ENCODE data around the gene PLCL2. TPM values are rescaled to one million over a fixed set of nuclear protein-coding genes. Genes with fewer than 3 reads are reported as not detected.

PLCL2 gene
- total RNA-seq, 1 donor from 2014 or later, result 40.2 TPM

GRCh38 chr3:16888785-16889607 is 4.2 kb downstream of the PLCL2 start:
- intact Hi-C loops (cut with micrococcal nuclease), result loop anchor here (1.0 to 5.0 kb wide), 6 partner anchors 12 to 1538 kb away; partner anchors contain the start of gene SATB1

- intact Hi-C loops (cut with micrococcal nuclease), result no loop called here
Measured at GRCh38 chr3:16890597-16891333, 6.0 kb downstream of the PLCL2 start.

- intact Hi-C loops (cut with micrococcal nuclease), result no loop called here
Measured at GRCh38 chr3:16893618-16894200, 9.0 kb downstream of the PLCL2 start.

GRCh38 chr3:16896094-16896627 is 11.4 kb downstream of the PLCL2 start:
- intact Hi-C loops (cut with micrococcal nuclease), result no loop called here

- intact Hi-C loops (cut with micrococcal nuclease), result no loop called here
Measured at GRCh38 chr3:16896820-16897219, 12.1 kb downstream of the PLCL2 start.

- intact Hi-C loops (cut with micrococcal nuclease), result no loop called here
Measured at GRCh38 chr3:16897254-16897926, 12.6 kb downstream of the PLCL2 start.

- intact Hi-C loops (cut with micrococcal nuclease), result no loop called here
Measured at GRCh38 chr3:16898595-16899395, 14.0 kb downstream of the PLCL2 start.

- intact Hi-C loops (cut with micrococcal nuclease), result no loop called here
Measured at GRCh38 chr3:16899919-16900318, 15.2 kb downstream of the PLCL2 start.

GRCh38 chr3:16900779-16901440 is 16.2 kb downstream of the PLCL2 start:
- intact Hi-C loops (cut with micrococcal nuclease), result loop anchor here (1.0 kb wide), 1 partner anchor 12 kb away; no protein-coding TSS in a partner anchor

- intact Hi-C loops (cut with micrococcal nuclease), result no loop called here
Measured at GRCh38 chr3:16904423-16905417, 20.0 kb downstream of the PLCL2 start.

- intact Hi-C loops (cut with micrococcal nuclease), result no loop called here
Measured at GRCh38 chr3:16905704-16906103, 20.9 kb downstream of the PLCL2 start.

GRCh38 chr3:16906682-16907081 is 21.9 kb downstream of the PLCL2 start:
- intact Hi-C loops (cut with micrococcal nuclease), result no loop called here

GRCh38 chr3:16907243-16907642 is 22.5 kb downstream of the PLCL2 start:
- intact Hi-C loops (cut with micrococcal nuclease), result no loop called here

- intact Hi-C loops (cut with micrococcal nuclease), result no loop called here
Measured at GRCh38 chr3:16908016-16908807, 23.5 kb downstream of the PLCL2 start.

- intact Hi-C loops (cut with micrococcal nuclease), result no loop called here
Measured at GRCh38 chr3:16908896-16909295, 24.1 kb downstream of the PLCL2 start.

GRCh38 chr3:16909802-16910201 is 25.0 kb downstream of the PLCL2 start:
- intact Hi-C loops (cut with micrococcal nuclease), result no loop called here

GRCh38 chr3:16910207-16910606 is 25.5 kb downstream of the PLCL2 start:
- intact Hi-C loops (cut with micrococcal nuclease), result no loop called here

- intact Hi-C loops (cut with micrococcal nuclease), result no loop called here
Measured at GRCh38 chr3:16911916-16912315, 27.2 kb downstream of the PLCL2 start.
